Inflammatory macrophage (primary cell): ENCODE results near the gene CELSR1.

Experiments
- DNase-seq, 2 donors: peaks; one replicate each; pipeline ENCODE4 v3.0.0-alpha.2; 2020 to 2022
- total RNA-seq, 18 experiments: gene quantifications; one replicate each; lab custom pipeline; 2026; ENCODE audit warnings: mixed read lengths in 6 of 18, inconsistent platforms in 2 of 18; lab: John Stamatoyannopoulos, UW

CELSR1 gene
- 30.0 to 116 (median 59.5) reads per million in 18 experiments for total RNA-seq

GRCh38 chr22:46537225-46537945 is at the start of gene CELSR1:
CELSR1 (minus strand) TSS chr22:46537620; CDS start chr22:46537170, 450 bp downstream.
- DNase-seq, result peak; percentile 65 to 86

GRCh38 chr22:46587061-46587460 is 49.6 kb upstream of the CELSR1 start:
- DNase-seq, result no peak

GRCh38 chr22:46586531-46587011 is 49.2 kb upstream of the CELSR1 start:
- DNase-seq, result no peak

- no peak for DNase-seq
These were observed 48.7 kb upstream of the CELSR1 start for GRCh38 chr22:46586123-46586519.

- DNase-seq, result no peak
These were observed 48.1 kb upstream of the CELSR1 start for GRCh38 chr22:46585340-46586122.

- no peak for DNase-seq
These were observed 46.9 kb upstream of the CELSR1 start for GRCh38 chr22:46584081-46584921.

GRCh38 chr22:46583571-46583970 is 46.2 kb upstream of the CELSR1 start:
- no peak for DNase-seq

- no peak for DNase-seq
These were observed 45.0 kb upstream of the CELSR1 start for GRCh38 chr22:46582281-46582933.

- no peak for DNase-seq
These were observed 44.3 kb upstream of the CELSR1 start for GRCh38 chr22:46581538-46582244.

- no peak for DNase-seq
These were observed 43.6 kb upstream of the CELSR1 start for GRCh38 chr22:46580940-46581537.

- no peak for DNase-seq
These were observed 42.5 kb upstream of the CELSR1 start for GRCh38 chr22:46579751-46580449.

GRCh38 chr22:46578824-46579561 is 41.6 kb upstream of the CELSR1 start:
- DNase-seq, result no peak

- DNase-seq, result no peak
These were observed 40.9 kb upstream of the CELSR1 start for GRCh38 chr22:46578251-46578823.

GRCh38 chr22:46577368-46578249 is 40.2 kb upstream of the CELSR1 start:
- no peak for DNase-seq

GRCh38 chr22:46576556-46577367 is 39.3 kb upstream of the CELSR1 start:
- peak; percentile 28 to 77 for DNase-seq

GRCh38 chr22:46575911-46576555 is 38.6 kb upstream of the CELSR1 start:
- DNase-seq, result no peak
